Measurements from ENCODE around the gene FOXE3. TPM values are rescaled to one million over a fixed set of nuclear protein-coding genes. Genes with fewer than 3 reads are reported as not detected.

FOXE3 gene
- total and polyA plus RNA-seq, 2 of the 8 experiments (the other 6 are each of a cell fraction or from before 2014, with no cell fraction given), result 0.18 TPM; not detected in 1

DNA sequence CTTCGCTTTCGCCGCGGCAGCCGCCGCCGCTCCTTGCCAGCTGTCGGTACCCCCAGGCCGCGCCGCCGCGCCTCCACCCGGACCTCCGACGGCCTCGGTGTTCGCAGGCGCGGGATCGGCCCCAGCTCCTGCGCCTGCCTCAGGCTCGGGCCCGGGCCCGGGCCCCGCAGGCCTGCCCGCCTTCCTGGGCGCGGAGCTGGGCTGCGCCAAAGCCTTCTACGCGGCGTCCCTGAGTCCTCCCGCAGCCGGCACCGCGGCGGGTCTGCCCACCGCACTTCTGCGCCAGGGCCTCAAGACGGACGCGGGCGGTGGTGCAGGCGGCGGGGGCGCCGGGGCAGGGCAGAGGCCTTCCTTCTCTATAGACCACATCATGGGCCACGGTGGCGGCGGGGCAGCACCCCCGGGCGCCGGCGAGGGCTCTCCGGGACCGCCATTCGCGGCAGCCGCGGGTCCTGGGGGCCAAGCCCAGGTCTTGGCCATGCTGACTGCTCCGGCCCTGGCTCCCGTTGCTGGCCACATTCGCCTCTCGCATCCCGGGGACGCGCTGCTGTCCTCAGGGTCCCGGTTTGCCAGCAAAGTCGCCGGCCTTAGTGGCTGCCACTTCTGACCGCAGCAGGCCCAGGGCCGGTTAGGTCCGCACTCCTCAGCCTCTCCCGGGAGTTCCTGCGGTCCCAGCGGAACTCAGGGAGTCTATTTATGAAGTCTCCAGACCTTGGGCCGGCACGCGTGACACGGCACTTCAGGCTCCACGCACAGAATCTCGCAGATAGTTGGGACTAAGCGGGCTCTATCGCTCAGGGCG lies 23.1 kb downstream of the FOXE3 start:
- no peaks in the 10 kb centered on the region; a peak in 1 of 4 replicates for H3K9me3 ChIP-seq (ENCODE audit: insufficient read depth in 2 of 2, low read depth in 1 of 2, low read length in 1 of 2)
- no peak overlapping the region for H4K5ac ChIP-seq (ENCODE audit: insufficient read length, low read depth, low read length)
- peak overlapping the region; percentile 77; the same call in 1 of the 2 replicates for H4K8ac ChIP-seq (ENCODE audit: extremely low read depth, insufficient read depth, low read length)
- no peaks in the 10 kb centered on the region for H3K79me1 ChIP-seq (ENCODE audit: low read depth, low read length)
- H3K56ac ChIP-seq (replicated peaks; ENCODE audit: insufficient read length, low read depth, low read length), result no peak overlapping the region
- H3K4me2 ChIP-seq (ENCODE audit: insufficient read depth in 1 of 2, low read depth in 2 of 2, low read length in 2 of 2), result peak overlapping the region in 1 of 2 experiments; percentile 9; a peak in 2 of 4 replicates
- H4K91ac ChIP-seq (replicated peaks; ENCODE audit: insufficient read length, low read length), result no peak overlapping the region
- H4K20me1 ChIP-seq (replicated peaks in 1 of 2; ENCODE audit: control insufficient read depth in 1 of 2, insufficient read depth in 2 of 2, low read length in 2 of 2), result peaks cover 12 to 15% of the 10 kb centered on the region in 2 experiments
- 4% methylated on average over 67 of the region's 86 CpGs; no CpG with 5 or more reads in 1 of the 2 experiments for WGBS, 2 experiments (ENCODE audit: extremely low coverage in 1 of 2, insufficient coverage in 1 of 2, insufficient read length in 1 of 2, insufficient replicate concordance in 2 of 2, low coverage in 1 of 2, low lambda C conversion rate in 2 of 2, missing lambda C conversion rate in 1 of 2)
- CTCF ChIA-PET (ENCODE audit: partially characterized antibody), result interaction anchor here (1.7 to 8.6 kb wide), 6 partner anchors 10 to 79 kb away, joined by 6 to 140 read pairs (median 18); no protein-coding TSS in a partner anchor
- no peak overlapping the region for H2BK20ac ChIP-seq (ENCODE audit: low read length)
- TF ChIP-seq EZH2 (IDR thresholded peaks at IDR 0.05; ENCODE audit: low read depth, low read length, severe bottlenecking) (peak; percentile 98), SUZ12 (IDR thresholded peaks at IDR 0.05; ENCODE audit: low read length) (peak; percentile 97), NRF1 (IDR thresholded peaks at IDR 0.05; ENCODE audit: low read depth, low read length) (no peak), CBX8 (IDR thresholded peaks at IDR 0.05; ENCODE audit: borderline replicate concordance, low read depth, low read length) (peak; percentile 36; the same call in 1 of the 2 replicates), SIX5 (IDR thresholded peaks at IDR 0.05; ENCODE audit: low read depth, low read length) (no peak), RNF2 (IDR thresholded peaks at IDR 0.05; ENCODE audit: borderline replicate concordance, low read depth, low read length, missing control alignments, poor library complexity, severe bottlenecking) (peak; percentile 1)
- H3K14ac ChIP-seq (ENCODE audit: insufficient read length), result no peak overlapping the region
- no peak for FAIRE-seq
- no peak overlapping the region for H3K23ac ChIP-seq (ENCODE audit: insufficient read length)
- 0 out of 8 replicates have a peak overlapping the region, but pooled peaks of 1 of the 4 experiments have one; percentile 17 for H3K4me3 ChIP-seq (ENCODE audit: extremely low read depth in 1 of 4, insufficient read depth in 2 of 4, low read depth in 3 of 4, low read length in 4 of 4)
- peaks cover 92 to 99% (median 97%) of the 10 kb centered on the region in 4 experiments for H3K27me3 ChIP-seq (replicated peaks in 1 of 4; ENCODE audit: control insufficient read depth in 3 of 4, extremely low read depth in 1 of 4, insufficient read depth in 3 of 4, low read length in 3 of 4)
- no peak overlapping the region for H3K4ac ChIP-seq (replicated peaks; ENCODE audit: insufficient read length, low read depth, low read length)
- H2BK5ac ChIP-seq (ENCODE audit: low read depth, low read length), result no peak overlapping the region
- H3K23me2 ChIP-seq (ENCODE audit: low read depth, low read length), result peaks cover 13% of the 10 kb centered on the region; the same call in 1 of the 2 replicates
- no peak overlapping the region for H3K27ac ChIP-seq (ENCODE audit: low read depth, low read length)
- peak overlapping the region; percentile 46; the same call in 1 of the 2 replicates for H2BK15ac ChIP-seq (ENCODE audit: low read length)
- no peak overlapping the region for H2AK5ac ChIP-seq (ENCODE audit: low read depth, low read length)
- POLR2A ChIA-PET (ENCODE audit: partially characterized antibody), result no interaction called here
- peaks cover 6 to 30% (median 10%) of the 10 kb centered on the region in 4 experiments for H3K4me1 ChIP-seq (replicated peaks in 1 of 4; ENCODE audit: control insufficient read depth in 3 of 4, insufficient read depth in 4 of 4, low read length in 3 of 4)
- no peaks in the 10 kb centered on the region for H3K79me2 ChIP-seq (ENCODE audit: control insufficient read depth in 1 of 2, insufficient read depth in 2 of 2, low read length in 2 of 2)
- H2BK120ac ChIP-seq (replicated peaks; ENCODE audit: low read depth, low read length), result no peak overlapping the region
- H3K36me3 ChIP-seq (ENCODE audit: control insufficient read depth in 2 of 4, insufficient read depth in 4 of 4, low read length in 3 of 4), result peaks cover 0 to 10% (median 0%) of the 10 kb centered on the region in 4 experiments; a peak in 1 of 8 replicates
- no peak overlapping the region for H3K9ac ChIP-seq (replicated peaks in 1 of 4; ENCODE audit: extremely low read depth in 1 of 4, low read depth in 3 of 4, low read length in 3 of 4)
- H3K18ac ChIP-seq (ENCODE audit: extremely low read depth, low read length), result no peak overlapping the region
- no peak overlapping the region for H2AFZ ChIP-seq (ENCODE audit: low read length)
- 0 out of 2 replicates have a peak overlapping the region, but pooled peaks have one; percentile 17 for H2BK12ac ChIP-seq (ENCODE audit: low read depth, low read length)
- DNase-seq (ENCODE audit: low read depth in 1 of 2, low spot score in 2 of 2), result peak in 1 of 2 experiments; percentile 69

Measured in H1 (cell line).